IMR-90 (cell line): Measurements from ENCODE around the gene CCDC59. TPM values are rescaled to one million over a fixed set of nuclear protein-coding genes. Genes with fewer than 3 reads are reported as not detected.
A peak's percentile ranks its signal among the peaks of the same experiment; 100 is the strongest.

Source experiments
- ATAC-seq: fragments of 200-7000 bp; cut with Tn5 transposase; 2 replicates; pipeline ENCODE4 v1.9.1; 2020; ENCODE audit warnings: low read depth, mild to moderate bottlenecking, moderate library complexity
- BruUV-seq: library from RNA; stranded (reverse); fragments of 400-500 nt; replicated peaks from 2 replicates; lab custom pipeline; 2021; lab: Mats Ljungman, UMichigan
- CTCF ChIA-PET: fragments of 300-600 bp; formaldehyde crosslinking; extraction: SDS; loops from one replicate; lab custom pipeline; 2021; ENCODE audit warnings: antibody characterized with exemption; lab: Yijun Ruan, JAX
- POLR2A ChIA-PET: fragments of 300-600 bp; sonication (Branson Sonifier 250); formaldehyde crosslinking; loops from one replicate; lab custom pipeline; 2022; ENCODE audit warnings: antibody characterized with exemption; ENCODE audit not compliant: unreplicated experiment; lab: Charles Lee
- DNase-seq: peaks from one replicate; pipeline ENCODE4 v3.0.0; 2013
- H2AFZ ChIP-seq: replicated peaks from 2 replicates; pipeline ENCODE3; 2013; ENCODE audit warnings: low read length, mild to moderate bottlenecking; ENCODE audit not compliant: poor library complexity
- H2AK5ac ChIP-seq: 2 replicates; pipeline ENCODE4 v1.6.1; 2013; ENCODE audit warnings: low read depth, low read length, inconsistent platforms
- H2AK9ac ChIP-seq: replicated peaks from 2 replicates; pipeline ENCODE3; 2013; ENCODE audit warnings: mild to moderate bottlenecking, low read depth, low read length, moderate library complexity; ENCODE audit not compliant: poor library complexity
- H2BK120ac ChIP-seq: 2 replicates; pipeline ENCODE4 v1.6.1; 2013; ENCODE audit warnings: low read depth, low read length, inconsistent platforms
- H2BK15ac ChIP-seq: 3 replicates; pipeline ENCODE4 v1.6.1; 2013; ENCODE audit warnings: low read depth, low read length, inconsistent platforms
- H2BK20ac ChIP-seq: 2 replicates; pipeline ENCODE4 v1.6.1; 2013; ENCODE audit warnings: low read depth, mild to moderate bottlenecking, inconsistent platforms, low read length, moderate library complexity
- H2BK5ac ChIP-seq: 2 replicates; pipeline ENCODE4 v1.6.1; 2013; ENCODE audit warnings: mild to moderate bottlenecking, low read depth, low read length, inconsistent platforms; ENCODE audit not compliant: poor library complexity, severe bottlenecking
- H3K14ac ChIP-seq: replicated peaks from 2 replicates; pipeline ENCODE4 v1.6.1; 2013; ENCODE audit warnings: low read depth, low read length, inconsistent platforms
- H3K18ac ChIP-seq: 2 replicates; pipeline ENCODE4 v1.6.1; 2013; ENCODE audit warnings: low read depth, low read length, control low read depth
- H3K23ac ChIP-seq: 2 replicates; pipeline ENCODE4 v1.6.1; 2013; ENCODE audit warnings: low read depth, low read length, inconsistent platforms
- H3K27ac ChIP-seq: 2 replicates; pipeline ENCODE4 v1.5.1; 2013; ENCODE audit warnings: mild to moderate bottlenecking, control low read depth, low read length; ENCODE audit not compliant: insufficient read depth
- H3K27me3 ChIP-seq: 2 replicates; pipeline ENCODE4 v1.6.1; 2013; ENCODE audit warnings: low read length; ENCODE audit not compliant: control insufficient read depth, insufficient read depth
- H3K36me3 ChIP-seq: 2 replicates; pipeline ENCODE4 v1.6.1; 2013; ENCODE audit warnings: low read length, mixed read lengths; ENCODE audit not compliant: control insufficient read depth, insufficient read depth
- H3K4ac ChIP-seq: 2 replicates; pipeline ENCODE4 v1.6.1; 2013; ENCODE audit warnings: low read depth, low read length, inconsistent platforms
- H3K4me1 ChIP-seq: 2 replicates; pipeline ENCODE4 v1.6.1; 2013; ENCODE audit warnings: low read length, mixed read lengths; ENCODE audit not compliant: control insufficient read depth, insufficient read depth
- H3K4me2 ChIP-seq: 2 replicates; pipeline ENCODE4 v1.6.1; 2013; ENCODE audit warnings: low read depth, mild to moderate bottlenecking, control low read depth, low read length, moderate library complexity
- H3K4me3 ChIP-seq: 2 replicates; pipeline ENCODE4 v1.5.1; 2013; ENCODE audit warnings: low read depth, mild to moderate bottlenecking, control low read depth, low read length, moderate library complexity; ENCODE audit not compliant: insufficient read depth
- H3K56ac ChIP-seq: 2 replicates; pipeline ENCODE4 v1.6.1; 2013; ENCODE audit warnings: low read length, inconsistent platforms; ENCODE audit not compliant: insufficient read depth; ENCODE audit errors: extremely low read depth
- H3K79me1 ChIP-seq, 2 experiments: 2 replicates each; pipeline ENCODE4 v1.6.1; 2013; ENCODE audit warnings: low read length in 2 of 2, inconsistent platforms in 1 of 2, low read depth in 1 of 2
- H3K9ac ChIP-seq: 2 replicates; pipeline ENCODE4 v1.6.1; 2013; ENCODE audit warnings: low read depth, low read length, control low read depth
- H3K9me1 ChIP-seq: 2 replicates; pipeline ENCODE4 v1.6.1; 2013; ENCODE audit warnings: low read length, inconsistent platforms; ENCODE audit not compliant: insufficient read depth
- H3K9me3 ChIP-seq: 2 replicates; pipeline ENCODE4 v1.6.1; 2013; ENCODE audit warnings: low read length; ENCODE audit not compliant: control insufficient read depth, insufficient read depth
- H4K20me1 ChIP-seq: 2 replicates; pipeline ENCODE4 v1.6.1; 2013; ENCODE audit warnings: low read length, inconsistent platforms; ENCODE audit not compliant: insufficient read depth
- H4K5ac ChIP-seq: 2 replicates; pipeline ENCODE4 v1.6.1; 2013; ENCODE audit warnings: mild to moderate bottlenecking, low read depth, low read length, control low read depth
- H4K8ac ChIP-seq, 2 experiments: 2 replicates each; pipeline ENCODE4 v1.6.1; 2013; ENCODE audit warnings: low read depth in 2 of 2, low read length in 2 of 2, control low read depth in 1 of 2, inconsistent platforms in 1 of 2
- H4K91ac ChIP-seq: 2 replicates; pipeline ENCODE4 v1.6.1; 2013; ENCODE audit warnings: low read depth, low read length, inconsistent platforms; ENCODE audit not compliant: insufficient read depth
- BHLHE40 ChIP-seq: fragments of 150-350 bp; IDR thresholded peaks from 2 replicates; pipeline ENCODE4 v1.6.1; 2016; ENCODE audit warnings: mild to moderate bottlenecking, low read depth, low read length
- CEBPB ChIP-seq: IDR thresholded peaks from 2 replicates; pipeline ENCODE4 v1.6.1; 2012; ENCODE audit warnings: low read depth, low read length, improper control_type of control experiment
- CHD1 ChIP-seq: IDR thresholded peaks from 2 replicates; pipeline ENCODE4 v1.6.1; 2012; ENCODE audit warnings: low read depth, low read length, improper control_type of control experiment
- FOS ChIP-seq: fragments of 150-350 bp; IDR thresholded peaks from 2 replicates; pipeline ENCODE4 v1.6.1; 2016; ENCODE audit warnings: low read depth, low read length
- MAFK ChIP-seq: IDR thresholded peaks from 2 replicates; pipeline ENCODE4 v1.6.1; 2012; ENCODE audit warnings: low read depth, low read length, improper control_type of control experiment
- MAZ ChIP-seq: IDR thresholded peaks from 2 replicates; pipeline ENCODE4 v1.6.1; 2012; ENCODE audit warnings: low read depth, mild to moderate bottlenecking, low read length, improper control_type of control experiment, moderate library complexity, borderline replicate concordance
- MXI1 ChIP-seq: IDR thresholded peaks from 2 replicates; pipeline ENCODE4 v1.6.1; 2012; ENCODE audit warnings: low read depth, mild to moderate bottlenecking, low read length, moderate library complexity, borderline replicate concordance
- NFE2L2 ChIP-seq: fragments of 150-350 bp; IDR thresholded peaks from 2 replicates; pipeline ENCODE4 v1.6.1; 2016; ENCODE audit warnings: low read depth, mild to moderate bottlenecking, low read length
- POLR2A ChIP-seq: IDR thresholded peaks from 2 replicates; pipeline ENCODE4 v1.6.1; 2012; ENCODE audit warnings: mild to moderate bottlenecking, low read depth, low read length
- RAD21 ChIP-seq: IDR thresholded peaks from 2 replicates; pipeline ENCODE4 v1.6.1; 2012; ENCODE audit warnings: low read length, improper control_type of control experiment
- RCOR1 ChIP-seq: IDR thresholded peaks from 2 replicates; pipeline ENCODE4 v1.6.1; 2012; ENCODE audit warnings: mild to moderate bottlenecking, low read length, improper control_type of control experiment; ENCODE audit not compliant: insufficient replicate concordance
- RFX5 ChIP-seq: IDR thresholded peaks from 2 replicates; pipeline ENCODE4 v1.8.0; 2012; ENCODE audit warnings: low read depth, mild to moderate bottlenecking, low read length, moderate library complexity
- SMC3 ChIP-seq: fragments of 150-350 bp; IDR thresholded peaks from 2 replicates; pipeline ENCODE4 v1.6.1; 2016; ENCODE audit warnings: low read depth, mild to moderate bottlenecking, antibody characterized with exemption, low read length, moderate library complexity
- WGBS, 2 experiments: methylation state at CpG; one replicate each; pipeline versions ENCODE4 v1.1.5 to v1.1.7; 2013; ENCODE audit warnings: missing lambda C conversion rate in 2 of 2; ENCODE audit not compliant: insufficient read length in 1 of 2; ENCODE audit errors: extremely low coverage in 2 of 2; 5-methylcytosine and 5-hydroxymethylcytosine counted together
- dilution Hi-C: fragments of 300-500 bp; cut with HindIII; formaldehyde crosslinking; loops from one replicate; pipeline ENCODE4 v1.14.3; 2018; ENCODE audit warnings: low sequenced_read_pairs; ENCODE audit not compliant: unreplicated experiment
- in situ Hi-C: fragments of 300-500 bp; cut with MboI; formaldehyde crosslinking; loops from 3 replicates; pipeline ENCODE4 v1.14.3; 2019; ENCODE audit warnings: low sequenced_read_pairs, inconsistent platforms, mixed read lengths
- intact Hi-C: fragments of 100-400 bp; cut with micrococcal nuclease; formaldehyde crosslinking; loops from 2 replicates; pipeline ENCODE4 v1.10.0; 2022
- polyA plus RNA-seq, 3 experiments: library from polyadenylated mRNA; depleted of rRNA; stranded (reverse); fragments of >200 nt; gene quantifications; 2 replicates each; pipeline ENCODE4 v1.2.3, GENCODE V29; 2012; ENCODE audit warnings: low replicate concordance in 1 of 3
- total RNA-seq: library from RNA; depleted of rRNA; stranded (reverse); fragments of >200 nt; gene quantifications from 2 replicates; pipeline ENCODE4 v1.2.3, GENCODE V29; 2012
- TF ChIP-seq, protein P1 (sequence below): fragments of 150-350 bp; IDR thresholded peaks from 2 replicates; pipeline ENCODE4 v1.6.1; 2017; ENCODE audit warnings: mild to moderate bottlenecking, antibody characterized with exemption, low read length, low read depth
- TF ChIP-seq, protein P2 (sequence below): conservative IDR thresholded peaks from 2 replicates; pipeline ENCODE4 v1.5.1; 2012; ENCODE audit warnings: mild to moderate bottlenecking, low read depth, low read length, improper control_type of control experiment
- TF ChIP-seq, protein P3 (sequence below): fragments of 150-350 bp; IDR thresholded peaks from 2 replicates; pipeline ENCODE4 v1.6.1; 2016; ENCODE audit warnings: low read depth, mild to moderate bottlenecking, low read length, moderate library complexity, borderline replicate concordance

The CCDC59 gene
- total and polyA plus RNA-seq, 2 of the 4 experiments (the other 2 are of a cell fraction): 8.4 to 14.8 TPM

DNA sequence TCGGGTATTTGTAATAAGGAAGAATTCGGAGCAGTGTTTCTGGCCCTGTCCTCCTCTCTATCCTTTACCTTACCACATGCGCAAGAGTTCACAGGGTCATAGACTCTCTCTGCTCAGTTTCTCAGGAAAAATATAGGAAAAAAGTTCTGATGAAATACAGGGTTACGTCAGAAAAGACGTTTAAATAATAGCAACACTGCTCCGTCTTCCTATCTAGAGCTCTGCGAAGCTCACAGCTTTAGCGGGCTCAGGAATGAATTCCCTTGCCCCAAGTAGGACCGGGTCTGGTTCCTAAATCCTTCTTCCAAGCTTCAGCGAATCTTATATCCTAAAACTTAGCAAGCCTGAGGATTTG, 365 bp downstream of the CCDC59 start:
- Histone ChIP-seq H2BK15ac (no peak overlapping the region), H3K79me1 (peaks cover 3 to 9% of the 10 kb centered on the region in 2 experiments), H3K18ac (no peak overlapping the region), H3K4me1 (no peaks in the 10 kb centered on the region), H2AFZ (peak overlapping the region; percentile 99), H3K9me1 (no peaks in the 10 kb centered on the region), H3K27me3 (no peaks in the 10 kb centered on the region), H3K9me3 (no peaks in the 10 kb centered on the region), H3K4ac (peak overlapping the region; percentile 89), H2AK5ac (no peak overlapping the region), H2BK120ac (0 out of 2 replicates have a peak overlapping the region, but pooled peaks have one; percentile 23), H3K4me2 (peak overlapping the region; percentile 91), H3K14ac (peak overlapping the region; percentile 87), H3K23ac (peak overlapping the region; percentile 54), H2BK20ac (no peak overlapping the region), H2BK5ac (peak overlapping the region; percentile 67), H4K5ac (peak overlapping the region; percentile 87), H4K8ac (peak overlapping the region; percentile 74 to 98), H4K20me1 (no peaks in the 10 kb centered on the region), H3K27ac (peak overlapping the region; percentile 76), H4K91ac (peak overlapping the region; percentile 65), H2AK9ac (peak overlapping the region; percentile 99), H3K56ac (peak overlapping the region; percentile 66; the same call in 1 of the 2 replicates), H3K36me3 (peaks cover 3% of the 10 kb centered on the region), H3K9ac (peak overlapping the region; percentile 89), H3K4me3 (peak overlapping the region; percentile 71)
- no peak for ATAC-seq
- TF ChIP-seq MAZ (no peak), SMC3 (no peak), MAFK (no peak), MXI1 (no peak), RCOR1 (no peak), RAD21 (no peak), POLR2A (no peak), CHD1 (no peak), NFE2L2 (no peak), RFX5 (no peak), CEBPB (no peak), BHLHE40 (no peak), FOS (no peak)
- TF ChIP-seq, protein P1, sequence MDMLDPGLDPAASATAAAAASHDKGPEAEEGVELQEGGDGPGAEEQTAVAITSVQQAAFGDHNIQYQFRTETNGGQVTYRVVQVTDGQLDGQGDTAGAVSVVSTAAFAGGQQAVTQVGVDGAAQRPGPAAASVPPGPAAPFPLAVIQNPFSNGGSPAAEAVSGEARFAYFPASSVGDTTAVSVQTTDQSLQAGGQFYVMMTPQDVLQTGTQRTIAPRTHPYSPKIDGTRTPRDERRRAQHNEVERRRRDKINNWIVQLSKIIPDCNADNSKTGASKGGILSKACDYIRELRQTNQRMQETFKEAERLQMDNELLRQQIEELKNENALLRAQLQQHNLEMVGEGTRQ: no peak
- TF ChIP-seq, protein P2, sequence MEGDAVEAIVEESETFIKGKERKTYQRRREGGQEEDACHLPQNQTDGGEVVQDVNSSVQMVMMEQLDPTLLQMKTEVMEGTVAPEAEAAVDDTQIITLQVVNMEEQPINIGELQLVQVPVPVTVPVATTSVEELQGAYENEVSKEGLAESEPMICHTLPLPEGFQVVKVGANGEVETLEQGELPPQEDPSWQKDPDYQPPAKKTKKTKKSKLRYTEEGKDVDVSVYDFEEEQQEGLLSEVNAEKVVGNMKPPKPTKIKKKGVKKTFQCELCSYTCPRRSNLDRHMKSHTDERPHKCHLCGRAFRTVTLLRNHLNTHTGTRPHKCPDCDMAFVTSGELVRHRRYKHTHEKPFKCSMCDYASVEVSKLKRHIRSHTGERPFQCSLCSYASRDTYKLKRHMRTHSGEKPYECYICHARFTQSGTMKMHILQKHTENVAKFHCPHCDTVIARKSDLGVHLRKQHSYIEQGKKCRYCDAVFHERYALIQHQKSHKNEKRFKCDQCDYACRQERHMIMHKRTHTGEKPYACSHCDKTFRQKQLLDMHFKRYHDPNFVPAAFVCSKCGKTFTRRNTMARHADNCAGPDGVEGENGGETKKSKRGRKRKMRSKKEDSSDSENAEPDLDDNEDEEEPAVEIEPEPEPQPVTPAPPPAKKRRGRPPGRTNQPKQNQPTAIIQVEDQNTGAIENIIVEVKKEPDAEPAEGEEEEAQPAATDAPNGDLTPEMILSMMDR: no peak
- TF ChIP-seq, protein P3, sequence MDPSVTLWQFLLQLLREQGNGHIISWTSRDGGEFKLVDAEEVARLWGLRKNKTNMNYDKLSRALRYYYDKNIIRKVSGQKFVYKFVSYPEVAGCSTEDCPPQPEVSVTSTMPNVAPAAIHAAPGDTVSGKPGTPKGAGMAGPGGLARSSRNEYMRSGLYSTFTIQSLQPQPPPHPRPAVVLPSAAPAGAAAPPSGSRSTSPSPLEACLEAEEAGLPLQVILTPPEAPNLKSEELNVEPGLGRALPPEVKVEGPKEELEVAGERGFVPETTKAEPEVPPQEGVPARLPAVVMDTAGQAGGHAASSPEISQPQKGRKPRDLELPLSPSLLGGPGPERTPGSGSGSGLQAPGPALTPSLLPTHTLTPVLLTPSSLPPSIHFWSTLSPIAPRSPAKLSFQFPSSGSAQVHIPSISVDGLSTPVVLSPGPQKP: no peak
- CTCF ChIA-PET: interaction anchor here (0.6 to 1.8 kb wide), 8 partner anchors 8 to 328 kb away, joined by 3 to 7 read pairs (median 4); no protein-coding TSS in a partner anchor
- POLR2A ChIA-PET: interaction anchor here (0.6 kb wide), 1 partner anchor 18 kb away, joined by 12 read pairs; no protein-coding TSS in a partner anchor
- in situ Hi-C loops (no loop called here), dilution Hi-C loops (no loop called here), intact Hi-C loops (no loop called here)
- WGBS, 2 experiments: 0% methylated on average over 4 of the region's 10 CpGs; no CpG with 5 or more reads in 1 of the 2 experiments
- DNase-seq: no peak
- BruUV-seq: TSS peak; percentile 65
